Measurements from ENCODE around the gene GZF1.

DNA sequence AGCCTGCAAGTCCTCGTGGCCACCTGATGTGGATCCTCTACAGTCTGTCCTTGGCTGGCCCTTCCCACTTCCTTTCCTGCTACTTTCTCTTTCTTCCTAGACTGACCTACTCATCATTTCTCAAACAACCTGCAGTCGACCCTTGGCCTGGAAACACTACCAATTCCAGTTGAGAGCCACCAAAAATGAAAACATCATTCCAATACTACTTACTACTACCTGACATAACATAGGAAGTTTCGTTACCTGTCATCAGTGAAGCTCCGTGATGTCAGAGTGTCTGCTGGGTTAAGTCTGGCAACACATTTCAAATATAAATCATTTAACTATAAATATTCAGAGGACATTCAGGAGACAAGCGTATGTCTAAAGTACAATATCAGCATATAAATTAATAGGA, 13.8 kb downstream of the GZF1 start:
- TF ChIP-seq, protein P1, sequence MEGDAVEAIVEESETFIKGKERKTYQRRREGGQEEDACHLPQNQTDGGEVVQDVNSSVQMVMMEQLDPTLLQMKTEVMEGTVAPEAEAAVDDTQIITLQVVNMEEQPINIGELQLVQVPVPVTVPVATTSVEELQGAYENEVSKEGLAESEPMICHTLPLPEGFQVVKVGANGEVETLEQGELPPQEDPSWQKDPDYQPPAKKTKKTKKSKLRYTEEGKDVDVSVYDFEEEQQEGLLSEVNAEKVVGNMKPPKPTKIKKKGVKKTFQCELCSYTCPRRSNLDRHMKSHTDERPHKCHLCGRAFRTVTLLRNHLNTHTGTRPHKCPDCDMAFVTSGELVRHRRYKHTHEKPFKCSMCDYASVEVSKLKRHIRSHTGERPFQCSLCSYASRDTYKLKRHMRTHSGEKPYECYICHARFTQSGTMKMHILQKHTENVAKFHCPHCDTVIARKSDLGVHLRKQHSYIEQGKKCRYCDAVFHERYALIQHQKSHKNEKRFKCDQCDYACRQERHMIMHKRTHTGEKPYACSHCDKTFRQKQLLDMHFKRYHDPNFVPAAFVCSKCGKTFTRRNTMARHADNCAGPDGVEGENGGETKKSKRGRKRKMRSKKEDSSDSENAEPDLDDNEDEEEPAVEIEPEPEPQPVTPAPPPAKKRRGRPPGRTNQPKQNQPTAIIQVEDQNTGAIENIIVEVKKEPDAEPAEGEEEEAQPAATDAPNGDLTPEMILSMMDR (IDR thresholded peaks at IDR 0.05) = no peak
- TF ChIP-seq EZH2 (IDR thresholded peaks at IDR 0.05) (no peak), EZH2phosphoT487 (IDR thresholded peaks at IDR 0.05) (no peak)

Measured in neural progenitor cell (in vitro differentiated cells).